Fibroblast of skin of back (primary cell): Measurements from ENCODE around the gene ARIH2.
A peak's percentile ranks its signal among the peaks of the same experiment; 100 is the strongest.

Source experiments
- DNase-seq: peaks from one replicate; pipeline ENCODE4 v3.0.0-alpha.2; 2013

Gene ARIH2

GRCh38 chr3:49020330-49021212, 101.9 kb downstream of the ARIH2 start:
- DNase-seq: no peak

- DNase-seq: peak; percentile 97
Measured at GRCh38 chr3:49021213-49021812, 102.7 kb downstream of the ARIH2 start.

- DNase-seq: peak; percentile 91
Measured at GRCh38 chr3:49021813-49022687, 103.4 kb downstream of the ARIH2 start, which contains the start of gene NDUFAF3. TSS of gene NDUFAF3 (plus strand) at chr3:49022121. CDS start at chr3:49022145, 24 bp downstream.

GRCh38 chr3:49022688-49023171, 104.1 kb downstream of the ARIH2 start:
- no peak for DNase-seq

GRCh38 chr3:49023775-49024174, 105.1 kb downstream of the ARIH2 start:
- DNase-seq: no peak

GRCh38 chr3:49024449-49024848, 105.8 kb downstream of the ARIH2 start:
- no peak for DNase-seq

- DNase-seq: no peak
Measured at GRCh38 chr3:49025005-49025792, 106.6 kb downstream of the ARIH2 start.

- no peak for DNase-seq
Measured at GRCh38 chr3:49025793-49026520, 107.3 kb downstream of the ARIH2 start.

- no peak for DNase-seq
Measured at GRCh38 chr3:49026536-49026935, 107.9 kb downstream of the ARIH2 start.

- no peak for DNase-seq
Measured at GRCh38 chr3:49027634-49028033, 109.0 kb downstream of the ARIH2 start.

- no peak for DNase-seq
Measured at GRCh38 chr3:49028298-49028672, 109.6 kb downstream of the ARIH2 start.

- peak; percentile 91 for DNase-seq
Measured at GRCh38 chr3:49028673-49029562, 110.3 kb downstream of the ARIH2 start, which contains the start of gene IMPDH2. TSS of gene IMPDH2 (minus strand) at chr3:49029398. CDS start at chr3:49029350, 48 bp downstream.

- no peak for DNase-seq
Measured at GRCh38 chr3:49029563-49029884, 110.9 kb downstream of the ARIH2 start.

- no peak for DNase-seq
Measured at GRCh38 chr3:49030321-49030720, 111.7 kb downstream of the ARIH2 start.

- no peak for DNase-seq
Measured at GRCh38 chr3:49032646-49033304, 114.1 kb downstream of the ARIH2 start.

- DNase-seq: no peak
Measured at GRCh38 chr3:49034650-49035049, 116.0 kb downstream of the ARIH2 start.

- no peak for DNase-seq
Measured at GRCh38 chr3:49035281-49035680, 116.6 kb downstream of the ARIH2 start.
